Measurements from ENCODE around the gene RBM17.

Gene RBM17

DNA sequence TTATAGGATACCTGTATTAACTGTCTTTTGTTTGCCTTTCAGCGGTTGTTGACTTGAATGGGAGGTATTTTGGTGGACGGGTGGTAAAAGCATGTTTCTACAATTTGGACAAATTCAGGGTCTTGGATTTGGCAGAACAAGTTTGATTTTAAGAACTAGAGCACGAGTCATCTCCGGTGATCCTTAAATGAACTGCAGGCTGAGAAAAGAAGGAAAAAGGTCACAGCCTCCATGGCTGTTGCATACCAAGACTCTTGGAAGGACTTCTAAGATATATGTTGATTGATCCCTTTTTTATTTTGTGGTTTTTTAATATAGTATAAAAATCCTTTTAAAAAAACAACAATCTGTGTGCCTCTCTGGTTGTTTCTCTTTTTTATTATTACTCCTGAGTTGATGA lies 26.6 kb downstream of the RBM17 start:
- H3K27ac ChIP-seq = peak overlapping the region; percentile 43; the same call in 1 of the 2 replicates
- TF ChIP-seq, protein P1, sequence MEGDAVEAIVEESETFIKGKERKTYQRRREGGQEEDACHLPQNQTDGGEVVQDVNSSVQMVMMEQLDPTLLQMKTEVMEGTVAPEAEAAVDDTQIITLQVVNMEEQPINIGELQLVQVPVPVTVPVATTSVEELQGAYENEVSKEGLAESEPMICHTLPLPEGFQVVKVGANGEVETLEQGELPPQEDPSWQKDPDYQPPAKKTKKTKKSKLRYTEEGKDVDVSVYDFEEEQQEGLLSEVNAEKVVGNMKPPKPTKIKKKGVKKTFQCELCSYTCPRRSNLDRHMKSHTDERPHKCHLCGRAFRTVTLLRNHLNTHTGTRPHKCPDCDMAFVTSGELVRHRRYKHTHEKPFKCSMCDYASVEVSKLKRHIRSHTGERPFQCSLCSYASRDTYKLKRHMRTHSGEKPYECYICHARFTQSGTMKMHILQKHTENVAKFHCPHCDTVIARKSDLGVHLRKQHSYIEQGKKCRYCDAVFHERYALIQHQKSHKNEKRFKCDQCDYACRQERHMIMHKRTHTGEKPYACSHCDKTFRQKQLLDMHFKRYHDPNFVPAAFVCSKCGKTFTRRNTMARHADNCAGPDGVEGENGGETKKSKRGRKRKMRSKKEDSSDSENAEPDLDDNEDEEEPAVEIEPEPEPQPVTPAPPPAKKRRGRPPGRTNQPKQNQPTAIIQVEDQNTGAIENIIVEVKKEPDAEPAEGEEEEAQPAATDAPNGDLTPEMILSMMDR (IDR thresholded peaks at IDR 0.05) = no peak
- no peak for TF ChIP-seq ZFX (IDR thresholded peaks at IDR 0.05; ENCODE audit: borderline replicate concordance)

DNA sequence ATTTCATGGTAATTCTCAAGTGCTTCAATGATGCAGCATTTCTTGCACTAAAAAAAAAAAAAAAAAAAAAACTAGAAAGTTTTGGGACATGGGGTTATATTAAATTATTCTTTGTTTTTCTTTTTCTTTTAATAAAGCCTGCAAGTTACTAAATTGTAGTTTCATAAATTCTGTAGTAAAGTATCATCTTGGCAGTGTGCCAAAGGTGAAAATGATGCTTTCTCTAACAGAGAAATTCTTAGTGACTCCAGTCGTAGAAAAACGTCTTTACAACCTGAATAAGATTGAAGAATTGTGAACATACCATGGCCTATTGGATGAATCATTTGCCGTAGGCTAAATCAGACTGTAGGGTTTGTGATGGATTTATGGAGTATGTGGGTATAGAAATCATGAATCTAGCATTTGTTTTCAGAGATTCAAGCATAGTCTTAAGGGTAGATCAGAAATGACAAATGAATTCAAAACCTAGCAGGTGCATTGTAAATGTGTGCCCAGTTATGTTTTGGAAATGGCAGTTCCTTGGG lies 27.1 kb downstream of the RBM17 start:
- H3K27ac ChIP-seq = no peak overlapping the region; the same call in 1 of the 2 replicates
- TF ChIP-seq, protein P1 (IDR thresholded peaks at IDR 0.05) = no peak
- TF ChIP-seq ZFX (IDR thresholded peaks at IDR 0.05; ENCODE audit: borderline replicate concordance) = no peak

DNA sequence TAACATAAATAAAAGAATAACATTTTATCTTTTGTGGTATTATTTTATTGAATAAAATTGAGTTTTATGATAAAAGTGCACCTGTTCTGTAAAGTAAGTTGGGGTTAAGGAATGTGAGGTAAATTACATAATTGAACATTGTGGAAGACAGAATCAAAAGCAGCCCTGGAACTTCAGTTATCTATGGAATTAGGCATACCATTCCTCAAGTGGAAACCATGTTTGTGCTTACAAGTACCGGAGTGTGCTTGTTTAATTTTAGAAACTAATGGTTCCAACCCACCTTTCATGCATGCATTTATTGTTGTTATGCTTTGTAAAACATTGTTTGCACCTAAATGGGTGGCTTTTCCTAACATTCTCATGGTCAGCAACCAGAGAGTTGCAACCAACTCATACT lies 28.0 kb downstream of the RBM17 start:
- TF ChIP-seq, protein P1 (IDR thresholded peaks at IDR 0.05) = no peak
- TF ChIP-seq ZFX (IDR thresholded peaks at IDR 0.05; ENCODE audit: borderline replicate concordance) = no peak
- no peak overlapping the region for H3K27ac ChIP-seq

DNA sequence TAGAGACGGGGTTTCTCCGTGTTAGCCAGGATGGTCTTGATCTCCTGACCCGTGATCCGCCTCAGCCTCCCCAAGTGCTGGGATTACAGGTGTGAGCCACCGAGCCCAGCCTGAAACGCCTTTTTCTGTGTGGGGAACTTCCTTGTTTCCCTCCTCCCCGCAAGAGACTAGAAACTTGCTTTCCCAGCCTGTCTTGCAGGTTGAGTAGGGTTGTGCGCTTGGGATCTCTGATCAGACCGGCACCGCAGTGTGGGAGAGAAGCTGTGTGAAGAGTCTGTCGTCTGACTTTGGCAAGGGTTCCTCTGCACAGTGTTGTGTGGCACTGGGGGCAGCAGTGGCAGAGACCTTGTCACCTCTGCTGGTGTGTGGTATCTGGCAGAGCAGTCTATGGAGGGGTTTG lies 28.9 kb downstream of the RBM17 start:
- TF ChIP-seq, protein P1 (IDR thresholded peaks at IDR 0.05) = no peak
- TF ChIP-seq ZFX (IDR thresholded peaks at IDR 0.05; ENCODE audit: borderline replicate concordance) = no peak
- H3K27ac ChIP-seq = no peak overlapping the region

DNA sequence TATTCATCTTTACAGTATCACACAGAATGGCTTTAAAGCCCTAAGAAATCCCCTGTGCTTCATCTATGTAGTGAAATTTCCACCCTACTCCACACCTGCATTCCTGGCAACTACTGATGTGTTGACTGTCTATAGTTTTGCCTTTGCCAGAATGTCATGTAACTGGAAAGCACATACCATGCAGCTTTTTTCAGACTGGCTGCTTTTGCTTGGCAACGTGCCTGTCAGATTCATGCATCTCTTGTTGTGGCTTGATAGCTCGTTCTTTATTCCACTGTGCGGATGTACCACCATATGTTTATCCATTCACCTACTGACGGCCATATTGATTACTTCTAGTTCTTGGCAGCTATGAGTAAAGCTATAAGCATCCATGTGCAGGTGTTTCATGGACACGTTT lies 30.6 kb downstream of the RBM17 start:
- TF ChIP-seq, protein P1 (IDR thresholded peaks at IDR 0.05) = no peak
- no peak for TF ChIP-seq ZFX (IDR thresholded peaks at IDR 0.05; ENCODE audit: borderline replicate concordance)
- H3K27ac ChIP-seq = no peak overlapping the region

DNA sequence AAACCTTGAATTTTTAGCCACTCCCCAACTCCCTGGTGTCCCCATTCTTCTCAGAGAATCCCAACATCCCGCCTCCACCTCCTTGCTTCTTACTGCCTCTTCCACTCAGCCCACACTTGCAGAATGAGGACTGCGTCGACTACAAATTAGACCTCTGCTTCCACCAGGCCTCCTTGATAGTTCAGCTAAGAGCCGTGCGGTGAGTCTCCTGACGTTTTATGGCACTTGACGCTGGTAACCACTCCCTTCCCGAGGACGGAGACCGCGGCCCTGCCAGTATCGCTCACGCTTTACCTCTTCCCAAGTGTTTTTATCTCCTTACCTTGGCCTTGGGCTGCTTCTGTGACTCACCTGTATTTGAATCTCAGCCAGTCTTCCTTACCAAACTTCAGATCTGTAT lies 31.1 kb downstream of the RBM17 start:
- no peak overlapping the region for H3K27ac ChIP-seq
- no peak for TF ChIP-seq ZFX (IDR thresholded peaks at IDR 0.05; ENCODE audit: borderline replicate concordance)
- TF ChIP-seq, protein P1 (IDR thresholded peaks at IDR 0.05) = no peak

DNA sequence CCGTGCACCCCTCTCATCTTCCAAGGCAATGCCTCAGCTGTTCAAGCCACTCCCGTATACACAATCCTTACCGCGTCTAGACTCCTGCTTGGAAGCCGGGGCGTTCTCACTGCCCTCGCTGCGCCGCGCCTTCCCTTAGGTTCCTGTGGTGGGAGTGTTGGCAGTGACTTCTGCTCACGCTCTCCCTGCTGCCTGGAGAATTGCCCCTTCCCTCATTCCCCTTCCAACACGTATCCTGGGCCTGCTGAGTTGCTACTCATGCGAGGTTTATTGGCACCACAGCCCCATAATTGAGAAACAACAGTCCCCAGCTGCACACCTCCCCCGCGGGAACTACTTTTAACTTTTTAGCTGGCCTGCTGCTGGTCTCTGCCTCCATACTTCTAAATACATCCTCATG lies 31.9 kb downstream of the RBM17 start:
- TF ChIP-seq, protein P1 (IDR thresholded peaks at IDR 0.05) = no peak
- TF ChIP-seq ZFX (IDR thresholded peaks at IDR 0.05; ENCODE audit: borderline replicate concordance) = no peak
- H3K27ac ChIP-seq = no peak overlapping the region

Measured in 22Rv1 (cell line).